ENCODE results near the gene TTC28. TPM values are rescaled to one million over a fixed set of nuclear protein-coding genes. Genes with fewer than 3 reads are reported as not detected.
"Not testable (repeated sequence)": the region's sequence is repeated elsewhere in the genome, so short reads cannot be mapped to it uniquely, and the experiment has no call there.

Gene TTC28
- total RNA-seq, 1 donor from 2014 or later, result 24.5 TPM

DNA sequence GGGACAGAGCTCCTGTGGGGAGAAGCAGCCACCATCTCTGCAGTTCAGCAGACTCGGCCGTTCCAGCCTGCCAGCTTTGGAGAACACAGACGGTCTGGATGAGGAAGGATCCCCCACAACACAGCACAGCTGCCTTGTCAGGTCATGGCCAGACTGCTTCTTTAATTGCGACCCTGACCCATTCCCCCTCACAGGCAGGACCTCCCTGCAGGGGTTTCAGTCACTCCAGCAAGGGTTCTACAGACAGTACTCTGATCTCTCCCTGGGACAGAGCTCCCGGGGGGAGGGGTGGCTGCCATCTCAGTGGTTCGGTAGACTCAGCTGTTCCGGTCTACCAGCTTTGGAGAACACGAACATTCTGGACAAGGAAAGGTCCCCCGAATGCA, 173.5 kb downstream of the TTC28 start:
- Histone ChIP-seq H3K36me3 (no peaks in the 10 kb centered on the region), H3K27me3 (no peaks in the 10 kb centered on the region), H3K4me3 (no peak overlapping the region), H3K4me1 (no peaks in the 10 kb centered on the region), H3K27ac (no peak overlapping the region), H3K9me3 (peaks cover 0 to 13% of the 10 kb centered on the region in 2 donors)
- TF ChIP-seq, protein P1, sequence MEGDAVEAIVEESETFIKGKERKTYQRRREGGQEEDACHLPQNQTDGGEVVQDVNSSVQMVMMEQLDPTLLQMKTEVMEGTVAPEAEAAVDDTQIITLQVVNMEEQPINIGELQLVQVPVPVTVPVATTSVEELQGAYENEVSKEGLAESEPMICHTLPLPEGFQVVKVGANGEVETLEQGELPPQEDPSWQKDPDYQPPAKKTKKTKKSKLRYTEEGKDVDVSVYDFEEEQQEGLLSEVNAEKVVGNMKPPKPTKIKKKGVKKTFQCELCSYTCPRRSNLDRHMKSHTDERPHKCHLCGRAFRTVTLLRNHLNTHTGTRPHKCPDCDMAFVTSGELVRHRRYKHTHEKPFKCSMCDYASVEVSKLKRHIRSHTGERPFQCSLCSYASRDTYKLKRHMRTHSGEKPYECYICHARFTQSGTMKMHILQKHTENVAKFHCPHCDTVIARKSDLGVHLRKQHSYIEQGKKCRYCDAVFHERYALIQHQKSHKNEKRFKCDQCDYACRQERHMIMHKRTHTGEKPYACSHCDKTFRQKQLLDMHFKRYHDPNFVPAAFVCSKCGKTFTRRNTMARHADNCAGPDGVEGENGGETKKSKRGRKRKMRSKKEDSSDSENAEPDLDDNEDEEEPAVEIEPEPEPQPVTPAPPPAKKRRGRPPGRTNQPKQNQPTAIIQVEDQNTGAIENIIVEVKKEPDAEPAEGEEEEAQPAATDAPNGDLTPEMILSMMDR (IDR thresholded peaks at IDR 0.05), result no peak
- DNase-seq (ENCODE audit: low spot score in 2 of 2), result no peak
- intact Hi-C loops (cut with DNase I), result no loop called here

DNA sequence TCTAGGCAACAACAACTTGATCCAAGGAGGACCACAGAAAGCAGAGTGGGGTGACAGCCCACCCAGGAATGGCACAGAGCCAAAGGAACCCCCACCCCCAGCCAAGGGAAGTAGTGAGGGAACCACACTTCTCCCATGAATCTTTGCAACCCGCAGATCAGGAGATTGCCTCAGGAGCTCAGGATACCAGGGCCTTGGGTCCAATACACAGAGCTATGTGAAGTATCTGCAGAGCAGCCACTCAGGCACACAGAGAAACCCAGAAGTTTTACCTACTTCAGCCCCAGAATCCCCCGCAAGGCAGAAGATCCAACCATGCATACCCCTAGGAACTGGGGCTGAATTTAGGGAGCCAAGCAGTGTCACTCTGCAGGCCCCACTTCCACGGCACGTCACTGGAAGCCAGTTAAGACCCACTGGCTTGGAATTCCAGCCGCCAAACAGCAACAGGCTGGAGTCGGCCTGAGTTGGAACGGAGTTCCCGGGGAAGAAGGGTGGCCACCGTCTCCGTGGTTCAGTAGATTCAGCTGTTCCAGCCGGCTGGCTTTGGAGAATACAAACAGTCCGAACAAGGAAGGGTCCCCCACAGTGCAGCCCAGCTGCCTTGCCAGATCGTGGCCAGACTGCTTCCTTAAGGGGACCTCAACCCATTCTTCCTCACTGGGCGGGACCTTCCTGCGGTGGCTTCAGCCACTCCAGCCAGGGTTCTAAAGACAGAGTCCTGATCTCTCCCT, 174.1 kb downstream of the TTC28 start:
- DNase-seq (ENCODE audit: low spot score in 2 of 2), result no peak
- TF ChIP-seq, protein P1 (IDR thresholded peaks at IDR 0.05), result no peak
- no peak overlapping the region for H3K27ac ChIP-seq

DNA sequence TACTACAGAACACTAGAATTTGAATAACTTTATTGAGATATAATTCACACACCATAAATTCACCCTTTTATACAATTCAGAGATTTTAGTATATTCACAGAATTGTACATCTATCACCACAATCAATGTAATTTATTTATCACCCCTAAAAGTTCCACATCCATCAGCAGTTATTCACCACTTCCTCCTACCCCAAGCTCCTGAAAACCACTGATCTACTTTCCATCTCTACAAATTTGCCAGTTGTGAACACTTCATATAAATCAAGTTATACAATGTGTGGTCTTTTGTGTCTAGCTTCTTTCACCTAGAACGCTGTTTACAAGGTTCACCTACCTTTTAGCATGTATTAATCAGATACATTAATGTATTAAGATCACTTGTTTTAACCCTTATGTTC, 179.6 kb downstream of the TTC28 start:
- no peak overlapping the region for H3K27ac ChIP-seq
- H3K4me3 ChIP-seq, result no peak overlapping the region
- H3K27me3 ChIP-seq, result no peaks in the 10 kb centered on the region
- no peaks in the 10 kb centered on the region for H3K36me3 ChIP-seq
- TF ChIP-seq, protein P1 (IDR thresholded peaks at IDR 0.05), result no peak
- intact Hi-C loops (cut with DNase I), result no loop called here
- no peak for DNase-seq (ENCODE audit: low spot score in 2 of 2)
- no peaks in the 10 kb centered on the region for H3K4me1 ChIP-seq
- no peaks in the 10 kb centered on the region for H3K9me3 ChIP-seq

More for the DNA sequence above, 174.1 kb downstream of the TTC28 start:
- peaks cover 0 to 13% of the 10 kb centered on the region in 2 donors for H3K9me3 ChIP-seq
- no peak overlapping the region for H3K4me3 ChIP-seq
- no peaks in the 10 kb centered on the region for H3K27me3 ChIP-seq
- H3K36me3 ChIP-seq, result no peaks in the 10 kb centered on the region
- intact Hi-C loops (cut with DNase I), result no loop called here
- H3K4me1 ChIP-seq, result no peaks in the 10 kb centered on the region

DNA sequence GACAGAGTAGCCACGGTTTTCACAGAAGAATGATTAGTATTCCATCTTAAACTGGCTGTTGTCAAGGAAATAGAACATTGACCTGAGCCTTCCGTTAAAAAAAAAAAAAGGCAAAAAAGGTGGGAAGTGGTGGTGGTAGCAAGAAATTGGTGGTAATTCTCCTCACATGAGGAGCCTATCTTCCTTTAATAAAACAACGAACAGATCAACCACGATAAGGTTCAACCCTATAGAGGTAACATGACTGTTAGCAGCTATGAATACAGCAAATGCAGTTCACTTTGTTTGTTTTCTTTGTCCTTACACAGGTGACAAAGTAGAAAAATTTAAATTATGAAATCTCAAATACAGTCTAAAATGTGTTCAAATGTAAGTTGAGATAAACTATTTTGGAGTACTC, 181.6 kb downstream of the TTC28 start:
- Histone ChIP-seq H3K4me3 (no peak overlapping the region), H3K4me1 (no peaks in the 10 kb centered on the region), H3K9me3 (no peaks in the 10 kb centered on the region), H3K27me3 (no peaks in the 10 kb centered on the region), H3K36me3 (no peaks in the 10 kb centered on the region), H3K27ac (no peak overlapping the region)
- DNase-seq (ENCODE audit: low spot score in 2 of 2), result no peak
- intact Hi-C loops (cut with DNase I), result no loop called here
- TF ChIP-seq, protein P1 (IDR thresholded peaks at IDR 0.05), result no peak

DNA sequence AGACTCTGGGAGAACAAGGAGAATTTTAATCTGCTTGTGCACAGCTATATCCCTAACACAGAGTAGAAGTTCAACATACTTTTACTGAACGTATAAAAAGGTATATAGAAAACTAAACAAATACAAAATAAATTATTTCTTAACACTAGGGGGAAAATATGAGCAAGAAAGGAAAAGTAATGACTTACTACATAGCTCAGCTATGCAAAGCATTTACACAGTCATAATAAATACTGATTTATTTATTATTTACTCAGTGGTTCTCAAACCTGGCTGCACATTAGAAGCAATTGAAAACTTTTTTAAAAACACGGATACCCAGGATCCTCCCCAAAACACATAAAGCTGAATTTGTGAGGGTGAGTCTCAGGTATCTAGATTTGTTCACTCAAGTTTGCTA, 182.5 kb downstream of the TTC28 start:
- Histone ChIP-seq H3K36me3 (no peaks in the 10 kb centered on the region), H3K4me1 (no peaks in the 10 kb centered on the region), H3K4me3 (no peak overlapping the region), H3K9me3 (no peaks in the 10 kb centered on the region), H3K27me3 (no peaks in the 10 kb centered on the region), H3K27ac (no peak overlapping the region)
- intact Hi-C loops (cut with DNase I), result no loop called here
- no peak for DNase-seq (ENCODE audit: low spot score in 2 of 2)
- TF ChIP-seq, protein P1 (IDR thresholded peaks at IDR 0.05), result no peak

DNA sequence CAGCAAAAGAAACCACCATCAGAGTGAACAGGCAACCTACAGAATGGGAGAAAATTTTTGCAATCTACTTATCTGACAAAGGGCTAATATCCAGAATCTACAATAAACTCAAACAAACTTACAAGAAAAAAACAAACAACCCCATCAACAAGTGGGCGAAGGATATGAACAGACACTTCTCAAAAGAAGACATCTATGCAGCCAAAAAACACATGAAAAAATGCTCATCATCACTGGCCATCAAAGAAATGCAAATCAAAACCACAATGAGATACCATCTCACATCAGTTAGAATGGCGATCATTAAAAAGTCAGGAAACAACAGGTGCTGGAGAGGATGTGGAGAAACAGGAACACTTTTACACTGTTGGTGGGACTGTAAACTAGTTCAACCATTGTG, 188.4 kb downstream of the TTC28 start:
- H3K36me3 ChIP-seq; intact Hi-C loops (cut with DNase I); H3K4me3 ChIP-seq; DNase-seq (ENCODE audit: low spot score in 2 of 2); H3K4me1 ChIP-seq; H3K27ac ChIP-seq; H3K27me3 ChIP-seq; H3K9me3 ChIP-seq: not testable (repeated sequence)
